SK-N-SH treated with all-trans-retinoic acid at 6 μM for 48 hours (cell line): ENCODE measurements around the gene URAD.

Experiments used
- ATAC-seq: fragments of 200-7000 bp; cut with Tn5 transposase; 3 replicates; pipeline ENCODE4 v1.9.1; 2020; ENCODE audit warnings: mild to moderate bottlenecking, moderate library complexity
- ARNTL ChIP-seq: fragments of 450-650 bp; formaldehyde crosslinking; IDR thresholded peaks from 2 replicates; pipeline ENCODE4 v1.5.0; 2020; ENCODE audit warnings: low read depth, mild to moderate bottlenecking, moderate library complexity, borderline replicate concordance
- BACH2 ChIP-seq: fragments of 250-450 bp; sonication (Bioruptor Pico); IDR thresholded peaks from 2 replicates; pipeline ENCODE4 v1.9.0; 2021; ENCODE audit warnings: mild to moderate bottlenecking, borderline replicate concordance
- CREB5 ChIP-seq: fragments of 250-450 bp; sonication (Bioruptor Pico); IDR thresholded peaks from 2 replicates; pipeline ENCODE4 v1.5.1; 2020; ENCODE audit warnings: low read depth, mild to moderate bottlenecking, moderate library complexity
- ESRRG ChIP-seq: fragments of 250-450 bp; sonication (Bioruptor Pico); IDR thresholded peaks from 2 replicates; pipeline ENCODE4 v1.6.1; 2021; ENCODE audit warnings: mild to moderate bottlenecking
- ISL1 ChIP-seq: fragments of 250-450 bp; sonication (Bioruptor Pico); IDR thresholded peaks from 2 replicates; pipeline ENCODE4 v2.1.2; 2022; ENCODE audit warnings: mild to moderate bottlenecking, moderate library complexity
- PATZ1 ChIP-seq: fragments of 250-450 bp; sonication (Bioruptor Pico); IDR thresholded peaks from 2 replicates; pipeline ENCODE4 v1.8.0; 2020; ENCODE audit warnings: mild to moderate bottlenecking, moderate library complexity, borderline replicate concordance
- POU6F1 ChIP-seq: fragments of 250-450 bp; sonication (Bioruptor Pico); IDR thresholded peaks from 2 replicates; pipeline ENCODE4 v1.8.0; 2021; ENCODE audit warnings: low read depth, mild to moderate bottlenecking, moderate library complexity, borderline replicate concordance
- SNAI2 ChIP-seq: fragments of 250-450 bp; sonication (Bioruptor Pico); IDR thresholded peaks from 2 replicates; pipeline ENCODE4 v1.5.0; 2020; ENCODE audit warnings: mild to moderate bottlenecking, moderate library complexity
- TCF4 ChIP-seq: fragments of 250-450 bp; sonication (Bioruptor Pico); IDR thresholded peaks from 2 replicates; pipeline ENCODE4 v1.8.0; 2021; ENCODE audit warnings: mild to moderate bottlenecking, moderate library complexity, borderline replicate concordance
- TOX ChIP-seq: fragments of 250-450 bp; sonication (Bioruptor Pico); IDR thresholded peaks from 2 replicates; pipeline ENCODE4 v1.8.0; 2021; ENCODE audit warnings: mild to moderate bottlenecking, moderate library complexity, borderline replicate concordance
- TSHZ2 ChIP-seq: fragments of 250-450 bp; sonication (Bioruptor Pico); IDR thresholded peaks from 2 replicates; pipeline ENCODE4 v1.5.0; 2020; ENCODE audit warnings: mild to moderate bottlenecking, moderate library complexity
- ZFP3 ChIP-seq: fragments of 250-450 bp; sonication (Bioruptor Pico); IDR thresholded peaks from 2 replicates; pipeline ENCODE4 v1.5.0; 2020; ENCODE audit warnings: mild to moderate bottlenecking, moderate library complexity
- ZFP30 ChIP-seq: fragments of 450-650 bp; formaldehyde crosslinking; IDR thresholded peaks from 2 replicates; pipeline ENCODE4 v1.5.0; 2022; ENCODE audit warnings: mild to moderate bottlenecking, moderate library complexity
- ZNF565 ChIP-seq: fragments of 450-650 bp; formaldehyde crosslinking; conservative IDR thresholded peaks from 2 replicates; pipeline ENCODE4 v1.5.0; 2020; ENCODE audit warnings: low read depth, mild to moderate bottlenecking, moderate library complexity
- ZNF70 ChIP-seq: fragments of 450-650 bp; formaldehyde crosslinking; IDR thresholded peaks from 2 replicates; pipeline ENCODE4 v1.5.0; 2020; ENCODE audit warnings: mild to moderate bottlenecking, moderate library complexity

URAD gene

GRCh38 chr13:27988520-27988919 is at the start of gene URAD:
Gene URAD (minus strand): TSS chr13:27988693. CDS start chr13:27988637, 56 bp downstream.
- ATAC-seq = no peak
- no peak for TF ChIP-seq ZNF70 (CRISPR knock-in tag)
- TF ChIP-seq POU6F1 (CRISPR knock-in tag) = no peak
- no peak for TF ChIP-seq ISL1 (CRISPR knock-in tag)
- no peak for TF ChIP-seq TSHZ2 (CRISPR knock-in tag)
- TF ChIP-seq CREB5 (CRISPR knock-in tag) = no peak

GRCh38 chr13:28037399-28037798 is 48.9 kb upstream of the URAD start:
- no peak; the same call in 1 of the 3 replicates for ATAC-seq
- TF ChIP-seq BACH2 (no peak), ESRRG (CRISPR knock-in tag) (no peak), TOX (CRISPR knock-in tag) (no peak), SNAI2 (no peak), PATZ1 (no peak)

- TF ChIP-seq TOX (CRISPR knock-in tag) = no peak
- no peak for TF ChIP-seq TSHZ2 (CRISPR knock-in tag)
- no peak for TF ChIP-seq POU6F1 (CRISPR knock-in tag)
- ATAC-seq = no peak
Measured at GRCh38 chr13:28035146-28035782, 46.8 kb upstream of the URAD start.

GRCh38 chr13:28033894-28034655 is 45.6 kb upstream of the URAD start:
- no peak for ATAC-seq
- no peak for TF ChIP-seq ZFP3 (CRISPR knock-in tag)
- TF ChIP-seq PATZ1 = no peak
- TF ChIP-seq TCF4 = no peak
- no peak for TF ChIP-seq ESRRG (CRISPR knock-in tag)
- TF ChIP-seq ARNTL (CRISPR knock-in tag) = no peak
- no peak for TF ChIP-seq ISL1 (CRISPR knock-in tag)
- no peak for TF ChIP-seq ZFP30
- TF ChIP-seq TSHZ2 (CRISPR knock-in tag) = no peak
- TF ChIP-seq ZNF565 = no peak
